WI38 (cell line): Measurements from ENCODE around the gene RERE.
A peak's percentile ranks its signal among the peaks of the same experiment; 100 is the strongest.

Source experiments
- H3K4me3 ChIP-seq: 2 replicates; pipeline ENCODE4 v1.5.1; 2011; ENCODE audit warnings: low read depth, mild to moderate bottlenecking, control low read depth, low read length
- TF ChIP-seq, protein P1 (sequence below): IDR thresholded peaks from 2 replicates; pipeline ENCODE4 v1.5.1; 2012; ENCODE audit warnings: low read depth, mild to moderate bottlenecking, control low read depth, low read length

The RERE gene

DNA sequence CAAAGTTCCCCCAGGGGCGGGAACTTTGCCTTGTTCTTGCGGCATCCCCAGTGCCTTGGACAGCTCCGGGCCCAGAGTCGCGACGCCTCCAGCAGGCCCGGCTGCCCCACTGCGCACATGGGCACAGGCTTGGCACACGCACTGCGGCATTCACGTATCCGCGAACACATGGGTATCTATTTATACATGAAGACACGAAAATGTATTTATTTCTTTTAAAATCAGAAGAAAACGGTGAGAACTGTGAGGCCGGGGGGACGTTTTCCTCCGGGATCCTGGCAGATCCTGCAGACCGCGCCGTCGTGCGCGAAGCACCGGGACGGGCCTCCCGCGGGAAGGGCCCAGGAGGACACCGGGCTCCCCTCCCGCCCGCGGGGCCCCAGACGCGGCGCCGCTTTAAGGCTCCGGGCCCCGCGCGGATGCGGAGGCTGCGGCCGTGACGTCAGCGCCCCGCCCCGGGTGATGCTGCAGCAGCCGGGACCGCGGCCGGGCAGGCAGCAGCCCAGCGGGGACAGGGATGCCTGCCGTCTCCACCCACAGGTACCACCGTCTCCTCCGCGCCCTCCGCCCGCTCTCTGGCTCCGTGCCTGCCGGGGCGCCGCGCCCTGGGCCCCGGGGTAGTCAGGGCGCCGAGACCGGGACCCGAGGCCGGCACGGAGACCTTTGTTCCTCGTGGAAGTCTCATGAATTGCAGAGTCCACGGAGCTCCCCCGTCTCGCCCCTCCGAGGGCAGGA lies 499.6 kb downstream of the RERE start, which contains the start of gene SLC45A1:
Gene SLC45A1 (plus strand): TSS at position 468 of the 735 bp plus-strand sequence. CDS start 6,216 bp downstream, outside the sequence.
- TF ChIP-seq, protein P1, sequence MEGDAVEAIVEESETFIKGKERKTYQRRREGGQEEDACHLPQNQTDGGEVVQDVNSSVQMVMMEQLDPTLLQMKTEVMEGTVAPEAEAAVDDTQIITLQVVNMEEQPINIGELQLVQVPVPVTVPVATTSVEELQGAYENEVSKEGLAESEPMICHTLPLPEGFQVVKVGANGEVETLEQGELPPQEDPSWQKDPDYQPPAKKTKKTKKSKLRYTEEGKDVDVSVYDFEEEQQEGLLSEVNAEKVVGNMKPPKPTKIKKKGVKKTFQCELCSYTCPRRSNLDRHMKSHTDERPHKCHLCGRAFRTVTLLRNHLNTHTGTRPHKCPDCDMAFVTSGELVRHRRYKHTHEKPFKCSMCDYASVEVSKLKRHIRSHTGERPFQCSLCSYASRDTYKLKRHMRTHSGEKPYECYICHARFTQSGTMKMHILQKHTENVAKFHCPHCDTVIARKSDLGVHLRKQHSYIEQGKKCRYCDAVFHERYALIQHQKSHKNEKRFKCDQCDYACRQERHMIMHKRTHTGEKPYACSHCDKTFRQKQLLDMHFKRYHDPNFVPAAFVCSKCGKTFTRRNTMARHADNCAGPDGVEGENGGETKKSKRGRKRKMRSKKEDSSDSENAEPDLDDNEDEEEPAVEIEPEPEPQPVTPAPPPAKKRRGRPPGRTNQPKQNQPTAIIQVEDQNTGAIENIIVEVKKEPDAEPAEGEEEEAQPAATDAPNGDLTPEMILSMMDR = no peak
- H3K4me3 ChIP-seq = peak within 1 kb of the TSS; percentile 66

- TF ChIP-seq, protein P1 = 0 out of 2 replicates have a peak, but pooled peaks have one; percentile 8
- H3K4me3 ChIP-seq = no peak overlapping the region
These were observed 501.6 kb downstream of the RERE start for GRCh38 chr1:8315573-8316475.

- H3K4me3 ChIP-seq = no peak overlapping the region
- TF ChIP-seq, protein P1 = peak; percentile 82
These were observed 502.8 kb downstream of the RERE start for GRCh38 chr1:8314346-8315280.

DNA sequence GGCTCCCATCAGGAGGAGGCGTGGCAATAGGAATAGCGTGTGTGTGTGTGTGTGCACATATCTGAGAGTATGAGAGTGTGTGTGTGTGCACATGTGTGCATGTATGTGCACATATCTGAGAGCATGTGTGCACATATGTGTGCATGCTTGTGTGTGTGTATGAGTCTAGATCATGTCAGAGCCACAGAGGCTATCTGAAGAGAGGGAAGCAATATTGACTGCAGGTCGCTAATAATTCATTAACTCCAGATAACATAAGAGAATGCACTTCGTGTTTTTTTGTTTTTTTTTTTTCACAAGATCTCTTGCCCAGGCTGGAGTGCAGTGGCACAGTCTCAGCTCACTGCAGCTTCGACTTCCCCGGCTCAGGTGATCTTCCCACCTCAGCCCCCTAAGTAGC lies 504.2 kb downstream of the RERE start:
- no peak overlapping the region for H3K4me3 ChIP-seq
- TF ChIP-seq, protein P1 = no peak

- H3K4me3 ChIP-seq = no peak overlapping the region
- TF ChIP-seq, protein P1 = no peak
These were observed 504.9 kb downstream of the RERE start for GRCh38 chr1:8312235-8313218.
